ENCODE measurements around the gene HTR3C.
"Not testable (repeated sequence)": the region's sequence is repeated elsewhere in the genome, so short reads cannot be mapped to it uniquely, and the experiment has no call there.

Gene HTR3C

GRCh38 chr3:184029443-184029842 lies 23.4 kb upstream of the HTR3C start:
- DNase-seq (ENCODE audit: extremely low read depth in 1 of 2, low read depth in 1 of 2): no peak

GRCh38 chr3:184030536-184030935 lies 22.3 kb upstream of the HTR3C start:
- no peak for DNase-seq (ENCODE audit: extremely low read depth in 1 of 2, low read depth in 1 of 2)

GRCh38 chr3:184031187-184031792 lies 21.6 kb upstream of the HTR3C start, which contains the start of gene HTR3D:
HTR3D (plus strand) TSS chr3:184031742; CDS start chr3:184031742, 0 bp downstream.
- no peak for DNase-seq (ENCODE audit: extremely low read depth in 1 of 2, low read depth in 1 of 2)

GRCh38 chr3:184037816-184038215 lies 15.0 kb upstream of the HTR3C start:
- DNase-seq (ENCODE audit: extremely low read depth in 1 of 2, low read depth in 1 of 2): no peak

- not testable (repeated sequence) for DNase-seq (ENCODE audit: extremely low read depth in 1 of 2, low read depth in 1 of 2)
These were observed 14.5 kb upstream of the HTR3C start for GRCh38 chr3:184038307-184038706.

GRCh38 chr3:184039414-184039813 lies 13.4 kb upstream of the HTR3C start:
- DNase-seq (ENCODE audit: extremely low read depth in 1 of 2, low read depth in 1 of 2): no peak

- DNase-seq (ENCODE audit: extremely low read depth in 1 of 2, low read depth in 1 of 2): no peak
These were observed 12.8 kb upstream of the HTR3C start for GRCh38 chr3:184040010-184040409.

- DNase-seq (ENCODE audit: extremely low read depth in 1 of 2, low read depth in 1 of 2): no peak
These were observed 10.2 kb upstream of the HTR3C start for GRCh38 chr3:184042617-184043016.

- no peak for DNase-seq (ENCODE audit: extremely low read depth in 1 of 2, low read depth in 1 of 2)
These were observed 6.9 kb upstream of the HTR3C start for GRCh38 chr3:184045995-184046394.

- no peak for DNase-seq (ENCODE audit: extremely low read depth in 1 of 2, low read depth in 1 of 2)
These were observed 2.5 kb upstream of the HTR3C start for GRCh38 chr3:184050217-184050847.

- DNase-seq (ENCODE audit: extremely low read depth in 1 of 2, low read depth in 1 of 2): no peak
These were observed 5.2 kb downstream of the HTR3C start for GRCh38 chr3:184058029-184058428.

- DNase-seq (ENCODE audit: extremely low read depth in 1 of 2, low read depth in 1 of 2): no peak
These were observed 6.6 kb downstream of the HTR3C start for GRCh38 chr3:184059424-184059823.

- DNase-seq (ENCODE audit: extremely low read depth in 1 of 2, low read depth in 1 of 2): no peak
These were observed 9.8 kb downstream of the HTR3C start for GRCh38 chr3:184062637-184063036.

- no peak for DNase-seq (ENCODE audit: extremely low read depth in 1 of 2, low read depth in 1 of 2)
These were observed 13.4 kb downstream of the HTR3C start for GRCh38 chr3:184066211-184066610.

GRCh38 chr3:184067573-184068055 lies 14.8 kb downstream of the HTR3C start:
- no peak for DNase-seq (ENCODE audit: extremely low read depth in 1 of 2, low read depth in 1 of 2)

GRCh38 chr3:184068344-184068743 lies 15.5 kb downstream of the HTR3C start:
- DNase-seq (ENCODE audit: extremely low read depth in 1 of 2, low read depth in 1 of 2): no peak

GRCh38 chr3:184071142-184071541 lies 18.3 kb downstream of the HTR3C start:
- not testable (repeated sequence) for DNase-seq (ENCODE audit: extremely low read depth in 1 of 2, low read depth in 1 of 2)

- DNase-seq (ENCODE audit: extremely low read depth in 1 of 2, low read depth in 1 of 2): no peak
These were observed 20.8 kb downstream of the HTR3C start for GRCh38 chr3:184073621-184074020.

- DNase-seq (ENCODE audit: extremely low read depth in 1 of 2, low read depth in 1 of 2): no peak
These were observed 23.1 kb downstream of the HTR3C start for GRCh38 chr3:184075901-184076300.

- no peak for DNase-seq (ENCODE audit: extremely low read depth in 1 of 2, low read depth in 1 of 2)
These were observed 25.0 kb downstream of the HTR3C start for GRCh38 chr3:184077881-184078280.

- no peak for DNase-seq (ENCODE audit: extremely low read depth in 1 of 2, low read depth in 1 of 2)
These were observed 26.0 kb downstream of the HTR3C start for GRCh38 chr3:184078851-184079250.

- DNase-seq (ENCODE audit: extremely low read depth in 1 of 2, low read depth in 1 of 2): no peak
These were observed 28.4 kb downstream of the HTR3C start for GRCh38 chr3:184081116-184081830.

Measured in activated CD8-positive, alpha-beta memory T cell treated with anti-CD3 and anti-CD28 coated beads for 1 hour (primary cell).